NCI-H2081 (cell line): Measurements from ENCODE around the gene TOGARAM2.
"Not testable (repeated sequence)": the region's sequence is repeated elsewhere in the genome, so short reads cannot be mapped to it uniquely, and the experiment has no call there.

Experiments used
- DNase-seq, 2 experiments: peaks; one replicate each; lab custom pipeline; 2025; lab: John Stamatoyannopoulos, UW

The TOGARAM2 gene

DNA sequence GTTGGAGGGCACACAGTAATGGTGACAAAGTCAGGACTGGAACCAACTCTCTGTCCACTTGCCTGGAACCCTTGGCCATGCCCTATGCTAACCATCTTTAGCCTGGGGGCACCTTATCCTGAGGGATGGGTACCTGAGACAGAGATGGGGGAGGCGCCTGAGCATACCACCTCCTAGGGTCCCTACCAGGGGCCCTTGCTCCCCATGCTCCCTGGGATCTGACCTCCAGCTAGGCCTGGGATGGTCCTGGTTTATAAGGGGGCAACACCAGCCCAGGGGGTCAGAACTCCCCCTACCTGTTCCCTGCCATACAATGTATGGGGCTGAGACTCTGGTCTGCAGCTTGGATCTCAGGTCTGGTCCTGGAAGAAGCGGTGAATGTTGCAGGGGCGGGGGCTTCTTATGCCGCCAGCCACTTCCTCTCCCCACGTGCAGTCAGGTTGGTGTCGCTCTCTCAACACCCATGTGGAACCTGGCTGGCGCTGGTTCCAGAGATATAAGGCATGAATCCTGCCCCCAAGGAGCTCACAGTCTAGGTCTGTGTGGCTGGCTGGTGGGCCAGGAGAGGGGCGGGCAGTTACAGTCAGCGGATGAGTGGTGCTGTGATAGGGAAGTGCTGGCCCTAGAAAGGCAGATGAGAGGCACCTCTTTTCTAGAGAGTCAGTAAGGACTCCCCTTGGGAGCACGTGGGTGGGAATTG, 3.8 kb upstream of the TOGARAM2 start:
- DNase-seq: no peak

DNA sequence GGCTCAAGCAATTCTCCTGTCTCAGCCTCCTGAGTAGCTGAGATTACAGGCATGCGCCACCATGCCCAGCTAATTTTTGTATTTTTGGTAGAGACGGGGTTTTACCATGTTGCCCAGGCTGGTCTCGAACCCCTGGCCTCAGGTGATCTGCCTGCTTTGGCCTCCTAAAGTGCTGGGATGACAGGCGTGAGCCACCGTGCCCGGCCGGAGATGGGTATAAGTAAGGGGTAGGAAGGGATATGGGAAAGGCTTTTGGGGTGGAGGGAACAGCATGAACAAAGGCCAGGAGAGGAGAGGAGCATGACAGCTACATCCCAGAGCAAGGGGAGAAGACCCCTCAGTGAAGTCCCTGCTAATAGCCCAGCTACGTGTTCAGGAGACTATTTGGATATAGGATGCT, 3.1 kb upstream of the TOGARAM2 start:
- not testable (repeated sequence) for DNase-seq

DNA sequence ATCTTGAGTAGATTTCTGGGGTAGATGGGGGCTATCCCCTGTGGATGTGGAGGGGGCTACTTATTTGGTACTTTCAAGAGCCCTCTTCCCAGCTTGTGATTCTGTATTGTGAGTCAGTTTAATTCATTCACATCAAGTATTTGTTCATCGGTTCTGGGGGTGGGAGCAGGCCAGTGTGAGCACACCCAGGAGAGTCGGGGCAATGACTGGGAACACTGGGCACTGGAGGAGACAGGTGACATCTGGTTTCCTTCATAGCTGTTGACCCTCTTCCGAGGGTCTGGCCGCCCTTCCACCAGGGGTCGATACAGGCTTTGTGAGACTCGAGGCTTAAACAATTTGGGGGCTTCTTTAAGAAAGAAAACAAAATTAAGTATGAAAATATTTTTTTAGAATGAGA, 2.5 kb upstream of the TOGARAM2 start:
- DNase-seq: no peak

DNA sequence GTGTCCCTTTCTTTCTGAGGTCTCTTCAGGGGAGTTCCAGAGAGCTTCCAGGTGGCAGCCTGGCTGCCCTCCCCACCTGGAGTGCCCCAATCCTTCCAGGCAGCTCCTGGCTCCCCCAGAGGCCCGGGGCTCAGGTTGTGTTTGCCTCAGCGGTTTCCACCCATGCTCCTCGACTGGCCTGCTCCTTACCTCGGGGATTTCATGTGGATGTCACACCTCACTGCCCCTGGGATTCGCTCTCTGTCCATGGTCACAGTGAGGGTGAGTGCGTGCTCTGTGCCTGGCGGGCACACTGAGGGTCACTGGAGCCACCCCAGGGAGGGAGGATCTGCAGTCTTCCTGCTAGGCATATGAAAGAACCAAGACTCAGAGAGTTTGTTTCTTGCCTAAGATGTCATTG, 2.1 kb upstream of the TOGARAM2 start:
- no peak for DNase-seq

DNA sequence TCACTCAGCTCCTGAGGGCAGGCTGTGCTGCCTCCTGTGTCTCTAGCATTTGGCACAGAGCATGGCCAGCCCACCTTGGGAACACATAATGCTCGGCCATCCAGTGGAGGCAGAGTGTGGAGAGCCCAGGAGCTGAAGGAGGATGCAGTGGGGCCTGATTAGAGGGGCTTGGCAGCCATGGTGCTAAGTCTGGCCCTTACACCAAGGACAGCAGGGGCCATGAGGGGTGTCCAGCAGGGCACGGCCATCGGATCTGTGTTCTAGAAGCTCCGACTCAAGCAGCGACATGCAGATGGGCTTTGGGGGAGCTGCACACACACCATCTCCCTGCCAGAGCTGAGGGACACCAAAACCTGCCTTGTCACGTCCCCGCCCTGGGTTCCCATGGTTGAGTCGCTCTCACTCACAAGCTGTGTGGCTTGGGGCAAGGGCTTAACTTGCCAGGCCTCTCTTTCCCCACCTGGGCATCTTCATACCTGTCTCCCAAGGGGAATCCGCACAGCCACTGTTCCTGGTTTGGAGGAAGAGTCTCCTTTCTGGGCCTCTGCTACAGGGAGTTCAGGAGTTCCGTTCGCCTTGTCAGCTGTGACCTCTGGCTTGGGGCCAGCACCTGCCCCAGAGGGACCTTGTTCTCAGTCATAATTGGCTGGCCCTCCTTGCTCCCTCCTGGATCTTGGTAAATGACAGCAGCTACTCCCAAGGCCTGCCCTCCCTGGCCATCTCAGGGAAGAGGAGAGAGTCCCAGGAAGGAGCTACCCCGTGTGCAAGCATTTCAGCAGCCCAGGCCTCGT, 1.3 kb upstream of the TOGARAM2 start:
- no peak for DNase-seq

DNA sequence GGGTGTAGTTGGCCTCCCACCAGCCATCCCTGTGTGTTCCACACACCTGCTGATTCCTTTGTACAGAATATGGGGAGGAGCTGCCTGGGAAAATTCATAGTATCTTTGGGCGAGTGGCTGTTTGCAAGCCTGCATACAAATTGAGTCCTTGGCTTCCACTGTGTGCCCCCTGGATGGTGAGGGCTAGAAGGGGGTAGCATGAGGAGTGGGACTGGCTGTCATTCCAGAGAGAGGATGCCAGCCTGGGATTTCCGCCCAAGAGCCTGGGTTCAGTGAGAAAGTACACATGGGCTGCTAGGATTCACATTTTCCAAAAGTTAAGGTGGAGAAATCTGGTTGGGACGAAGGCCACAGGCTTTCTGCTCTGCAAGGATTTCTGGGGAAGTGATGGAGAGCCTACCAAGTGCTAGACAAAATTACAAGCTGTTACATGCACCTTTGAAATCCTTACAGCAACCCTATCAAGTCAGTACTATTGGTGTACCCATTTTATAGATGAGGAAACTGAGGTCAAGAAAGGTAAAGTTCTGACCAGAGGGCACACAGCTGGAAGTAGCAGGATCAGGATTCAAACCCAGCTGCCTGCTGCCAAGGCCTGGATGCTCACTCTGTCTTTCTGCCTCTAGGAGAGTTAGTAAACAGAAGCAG, 606 bp upstream of the TOGARAM2 start:
- no peak for DNase-seq

DNA sequence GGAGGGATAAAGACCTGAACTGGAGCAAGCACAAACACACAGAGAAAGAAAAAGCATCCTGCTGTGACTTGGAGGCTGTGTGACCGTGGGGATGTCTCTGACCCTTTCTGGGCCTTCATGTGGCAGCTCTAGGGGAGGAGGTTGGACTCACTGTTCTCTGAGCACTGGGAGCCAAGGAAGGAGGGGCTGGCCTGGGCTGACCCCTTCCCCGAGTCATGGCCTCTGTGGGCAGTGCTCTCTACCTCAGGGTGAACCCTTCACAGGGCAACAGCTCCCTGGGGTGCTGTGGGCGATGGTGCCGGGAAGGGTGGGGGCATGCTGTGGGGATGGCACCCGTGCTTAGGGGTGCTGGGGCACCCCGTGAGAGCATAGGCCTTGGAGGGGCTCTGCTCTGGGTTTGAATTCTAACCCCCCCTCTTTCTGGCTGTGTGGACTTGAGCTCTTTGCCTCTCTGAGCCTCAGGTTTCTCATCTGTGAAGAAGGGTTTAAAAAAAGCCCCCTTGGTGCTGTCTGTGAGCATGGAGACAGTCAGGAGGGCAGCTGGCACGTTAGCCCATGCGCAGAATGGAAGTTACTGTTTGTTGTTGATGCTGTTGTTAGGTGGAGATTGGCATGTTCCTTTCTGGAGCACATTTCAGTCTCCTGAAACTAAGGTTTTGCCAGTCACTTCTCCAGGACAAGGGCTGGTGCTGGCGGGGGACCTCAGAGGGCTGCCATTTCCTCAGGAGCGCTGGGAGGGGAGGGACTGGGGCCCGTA, 700 bp downstream of the TOGARAM2 start:
- DNase-seq: no peak

DNA sequence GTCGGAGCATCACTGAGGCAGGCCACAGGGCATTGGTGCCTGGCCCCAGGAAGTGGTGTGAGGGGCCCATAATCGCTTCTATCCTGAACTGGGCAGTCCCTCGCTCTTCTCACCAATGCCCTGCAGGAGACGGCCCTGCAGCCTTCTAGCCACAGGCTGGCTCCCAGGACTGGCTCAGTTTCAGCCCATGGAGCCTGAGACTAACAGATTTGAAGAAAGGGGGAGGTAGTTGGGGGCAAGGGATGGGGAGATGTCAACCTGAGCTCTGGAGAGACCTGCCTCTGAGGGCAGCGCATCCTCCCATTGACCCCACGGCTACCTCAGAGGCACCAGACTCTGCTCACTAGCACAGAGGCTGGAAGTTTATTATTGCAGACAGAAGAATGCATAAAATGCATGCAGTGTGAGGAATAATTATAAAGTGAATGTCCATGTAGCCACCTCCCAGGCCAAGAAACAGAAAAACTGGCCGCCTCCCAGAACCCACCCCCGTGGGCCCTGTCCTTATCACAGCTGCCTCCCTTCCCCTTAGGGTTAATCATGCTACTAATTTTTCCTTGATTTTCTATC, 1.4 kb downstream of the TOGARAM2 start:
- no peak for DNase-seq

DNA sequence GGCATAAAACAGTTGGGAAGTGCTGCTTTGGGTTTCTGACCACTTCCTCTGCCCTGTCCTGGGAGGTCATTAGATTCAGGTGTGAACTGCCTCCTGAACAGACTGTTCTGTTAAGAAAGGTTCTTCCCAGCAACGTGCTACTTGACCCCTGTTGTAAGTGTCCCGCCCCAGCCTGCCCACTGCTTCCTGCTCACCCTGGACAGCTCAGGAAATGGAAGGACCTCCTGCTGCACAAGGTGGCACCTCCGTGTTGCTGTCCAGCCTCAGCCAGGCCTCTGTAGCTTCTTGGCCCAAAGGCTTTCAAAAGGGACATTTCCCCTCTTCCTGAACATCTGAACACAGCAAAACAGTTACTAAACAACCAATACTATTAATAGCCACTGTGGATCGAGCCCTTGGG, 5.3 kb downstream of the TOGARAM2 start:
- DNase-seq: no peak

DNA sequence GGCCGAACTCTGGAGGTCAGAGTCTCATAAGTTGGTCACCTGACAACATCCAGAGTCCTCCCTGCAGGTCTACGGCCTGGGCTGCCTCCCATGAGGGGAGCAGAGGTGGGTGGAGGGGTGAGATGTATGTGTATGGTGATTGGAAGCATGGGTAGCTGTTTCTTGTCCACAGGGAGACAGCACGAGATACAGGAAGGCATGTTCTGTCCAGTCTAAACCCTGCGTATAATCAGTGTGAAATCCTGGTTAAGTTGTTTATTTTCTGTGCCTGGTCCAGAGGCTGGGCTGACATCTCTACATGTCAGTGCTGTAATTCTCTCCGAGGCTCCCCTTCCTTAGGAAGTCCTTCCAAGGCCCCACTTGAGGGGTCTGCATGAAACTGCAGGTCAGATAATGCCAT, 8.9 kb downstream of the TOGARAM2 start:
- no peak for DNase-seq

DNA sequence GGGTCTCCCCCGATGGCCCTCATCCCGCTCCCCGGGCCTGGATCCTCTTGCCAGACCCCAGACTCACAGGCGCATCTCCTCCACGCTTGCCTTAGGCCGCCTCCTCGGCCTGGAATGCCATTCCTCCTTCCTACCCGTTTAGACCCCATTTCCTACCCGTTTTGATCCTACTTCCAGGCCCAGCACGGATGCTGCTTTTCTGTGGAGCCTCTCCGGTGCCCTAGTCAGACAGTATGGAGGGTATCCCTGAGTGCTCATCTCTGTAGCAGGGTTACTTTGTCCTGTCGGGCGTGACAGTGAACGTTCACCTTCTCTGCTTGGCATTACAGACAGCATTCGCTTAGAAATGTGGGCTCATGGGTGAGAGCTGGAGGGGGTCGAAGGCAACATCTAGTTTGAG, 9.3 kb downstream of the TOGARAM2 start:
- no peak for DNase-seq

DNA sequence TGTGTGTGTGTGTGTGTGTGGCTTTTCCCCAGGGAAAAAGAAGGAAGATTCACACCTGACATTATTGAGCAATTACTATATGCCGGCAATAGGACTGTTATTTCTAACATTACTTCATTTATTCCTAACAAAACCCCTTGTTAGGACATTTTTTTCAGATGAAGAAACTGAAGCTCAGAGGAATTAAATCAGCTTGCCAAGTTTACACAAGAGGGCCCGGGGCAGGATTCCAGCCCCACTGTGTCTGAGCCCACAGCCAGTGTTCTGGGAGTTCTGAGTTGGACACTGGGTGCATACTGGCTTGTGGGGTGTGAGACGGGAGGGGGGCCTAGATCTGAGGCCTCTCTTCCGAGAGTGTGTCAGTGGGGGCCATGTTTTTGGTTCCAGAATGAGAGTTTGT, 9.9 kb downstream of the TOGARAM2 start:
- DNase-seq: no peak

DNA sequence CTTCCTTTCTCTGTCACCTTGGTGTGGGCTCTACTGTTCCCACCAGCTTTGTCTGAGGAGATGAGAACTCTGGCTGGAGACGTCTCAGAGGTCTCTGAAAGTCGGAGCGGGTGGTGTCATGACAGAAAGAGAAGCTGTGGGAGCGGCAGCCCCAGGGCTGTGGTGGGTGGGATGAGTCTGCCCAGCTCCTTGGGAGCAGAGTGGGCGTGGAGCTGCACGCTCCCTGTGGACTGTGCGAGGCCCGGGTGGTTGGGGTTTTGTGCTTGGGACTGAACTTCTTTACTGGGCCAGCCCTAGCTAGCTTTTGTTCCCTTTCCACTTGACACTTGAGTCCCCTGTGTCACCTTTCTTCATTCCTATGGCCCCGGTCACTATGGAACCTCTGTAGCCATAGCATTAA, 10.4 kb downstream of the TOGARAM2 start:
- DNase-seq: no peak

DNA sequence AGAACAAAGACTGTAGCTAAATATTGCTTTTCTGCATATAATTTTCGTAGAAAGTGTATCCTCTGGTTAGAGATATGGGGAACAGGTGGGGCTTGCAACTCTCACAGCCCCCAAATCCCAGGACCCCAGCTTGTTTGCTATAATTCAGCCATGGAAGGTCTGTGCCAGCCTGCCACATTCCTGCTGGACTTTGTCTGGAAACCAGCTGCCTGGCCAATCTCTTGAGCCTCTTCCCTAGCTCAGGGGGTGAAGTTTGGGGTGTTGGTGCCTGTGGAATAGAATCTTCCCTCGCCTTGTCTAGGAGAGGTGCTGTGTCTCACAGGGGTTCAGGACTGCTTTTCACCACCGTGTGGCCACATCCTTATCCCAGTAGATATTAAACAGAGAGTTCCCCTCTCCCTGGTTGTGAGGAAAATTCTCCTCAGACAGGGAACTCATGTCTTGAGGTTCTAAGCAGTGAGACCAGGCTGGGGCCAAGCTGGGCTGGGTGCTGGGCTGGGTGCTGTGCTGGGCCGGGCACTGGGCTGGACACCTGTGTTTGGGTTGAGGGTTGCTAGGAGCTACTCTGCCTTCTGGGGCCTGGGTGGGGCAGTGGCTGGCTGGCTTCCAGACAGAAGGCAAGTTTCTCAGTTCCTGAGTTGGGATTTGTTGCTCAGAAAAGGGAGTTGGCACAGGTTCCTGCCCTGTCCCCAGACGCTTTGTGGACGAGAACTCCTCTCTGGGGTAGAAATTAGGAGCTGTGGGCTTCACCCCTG, 12.3 kb downstream of the TOGARAM2 start:
- peak in 1 of 2 experiments; percentile 24 for DNase-seq

DNA sequence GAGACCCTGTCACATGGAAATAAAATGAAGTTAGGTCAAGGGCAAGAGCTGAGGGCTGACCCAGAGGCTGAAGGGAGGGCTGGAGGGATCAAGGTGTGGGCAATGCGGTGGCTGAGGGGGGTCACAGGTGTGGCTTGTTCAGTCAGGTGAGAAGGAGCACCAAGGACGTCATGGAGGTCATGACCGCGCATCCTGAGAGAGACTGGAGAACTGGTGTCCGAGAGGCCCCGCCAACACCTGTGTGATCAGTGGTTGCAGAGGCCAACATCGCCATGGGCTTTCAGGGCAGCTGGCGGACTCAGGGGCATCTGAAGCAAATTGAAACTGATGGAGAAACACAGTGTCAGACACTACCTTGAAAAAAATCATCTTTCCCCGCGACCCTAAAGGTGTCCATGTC, 13.0 kb downstream of the TOGARAM2 start:
- no peak for DNase-seq

DNA sequence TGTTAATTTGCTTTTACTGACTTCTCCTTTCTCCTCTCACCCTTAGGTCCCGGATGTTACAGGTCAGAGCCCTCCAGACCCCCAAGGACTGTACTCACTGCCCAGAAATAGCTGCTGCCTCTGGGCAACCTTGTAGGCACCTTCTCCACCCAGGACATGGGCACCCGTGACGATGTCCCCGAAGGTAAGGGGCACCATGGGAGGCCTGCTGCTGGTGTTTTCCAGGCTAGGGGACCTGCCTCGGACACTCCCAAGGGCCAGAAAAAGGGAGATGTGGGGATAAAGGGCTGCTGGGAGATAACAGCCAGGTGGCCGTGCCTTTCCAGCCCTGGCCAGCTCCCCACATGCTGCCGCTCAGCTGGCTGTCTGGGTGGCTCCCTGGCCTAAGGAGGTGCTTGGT, 13.6 kb downstream of the TOGARAM2 start:
- no peak for DNase-seq

DNA sequence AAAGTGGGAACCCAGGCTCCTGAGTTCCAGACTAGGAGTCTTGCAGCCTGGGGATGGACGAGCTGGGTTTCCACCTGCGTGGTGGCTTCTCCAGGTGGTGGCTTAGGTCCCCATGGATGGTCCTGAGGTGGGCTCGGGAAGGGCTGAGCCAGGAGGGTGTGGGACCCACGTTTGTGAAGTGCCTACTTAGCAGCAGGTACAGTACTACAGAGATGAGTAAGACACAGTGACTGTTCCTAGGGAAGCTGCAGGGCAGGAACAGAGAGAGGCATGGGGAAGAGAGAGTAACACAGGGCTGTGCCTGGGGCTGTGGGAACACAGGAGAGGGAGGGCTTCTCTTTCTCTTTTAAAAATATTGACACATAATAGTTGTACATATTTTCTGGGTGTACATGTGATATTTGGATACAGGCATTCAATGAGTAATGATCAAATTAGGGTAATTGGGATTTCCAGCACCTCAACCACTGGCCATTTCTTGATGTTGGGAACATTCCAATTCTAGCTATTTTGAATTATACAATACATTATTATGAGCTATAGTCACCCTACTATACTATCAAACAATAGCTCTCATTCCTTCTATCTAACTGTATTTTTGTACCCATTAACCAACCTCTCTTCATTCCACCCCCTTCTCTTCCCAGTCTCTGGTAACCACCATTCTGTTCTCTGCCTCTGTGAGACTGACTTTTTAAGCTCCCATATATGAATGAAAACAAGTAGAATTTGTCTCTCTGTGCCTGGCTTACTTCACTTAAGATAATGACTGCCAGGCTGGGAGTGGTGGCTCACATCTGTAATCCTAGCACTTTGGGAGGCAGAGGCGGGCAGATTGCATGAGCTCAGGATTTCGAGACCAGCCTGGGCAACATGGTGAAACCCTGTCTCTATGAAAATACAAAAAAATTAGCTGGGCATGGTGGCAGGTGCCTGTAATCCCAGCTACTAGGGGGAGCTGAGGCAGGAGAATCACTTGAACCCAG, 15.0 kb downstream of the TOGARAM2 start:
- no peak for DNase-seq

DNA sequence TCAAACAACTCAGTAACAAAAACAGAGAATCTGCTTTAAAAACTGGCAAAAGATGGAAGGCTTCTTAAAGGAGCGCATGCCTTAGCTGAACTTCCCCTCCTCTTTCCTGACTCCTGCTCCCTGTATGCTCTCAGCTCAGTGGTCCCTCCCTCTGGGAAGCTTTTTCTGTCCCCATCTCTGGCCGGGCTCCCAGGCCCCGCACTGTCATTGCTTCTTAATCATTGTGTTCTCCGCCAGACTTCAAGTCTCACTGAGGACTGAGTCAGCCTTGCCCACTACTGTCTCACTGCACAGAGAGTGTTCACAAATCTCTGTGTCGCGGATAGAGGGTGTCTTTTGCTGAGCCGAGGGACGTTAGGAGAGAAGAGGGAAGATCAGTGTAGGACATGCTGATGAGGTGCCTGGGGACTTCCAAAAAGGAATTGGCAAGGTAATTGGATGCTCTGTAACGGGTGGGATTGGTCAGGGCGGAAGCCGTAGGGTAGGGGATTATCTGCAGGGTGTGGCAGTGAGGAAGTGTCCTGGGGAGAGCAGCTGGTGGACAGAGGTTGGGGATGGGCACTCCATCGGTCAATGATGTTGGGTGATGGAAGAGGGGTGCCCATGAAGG, 16.2 kb downstream of the TOGARAM2 start:
- no peak for DNase-seq

DNA sequence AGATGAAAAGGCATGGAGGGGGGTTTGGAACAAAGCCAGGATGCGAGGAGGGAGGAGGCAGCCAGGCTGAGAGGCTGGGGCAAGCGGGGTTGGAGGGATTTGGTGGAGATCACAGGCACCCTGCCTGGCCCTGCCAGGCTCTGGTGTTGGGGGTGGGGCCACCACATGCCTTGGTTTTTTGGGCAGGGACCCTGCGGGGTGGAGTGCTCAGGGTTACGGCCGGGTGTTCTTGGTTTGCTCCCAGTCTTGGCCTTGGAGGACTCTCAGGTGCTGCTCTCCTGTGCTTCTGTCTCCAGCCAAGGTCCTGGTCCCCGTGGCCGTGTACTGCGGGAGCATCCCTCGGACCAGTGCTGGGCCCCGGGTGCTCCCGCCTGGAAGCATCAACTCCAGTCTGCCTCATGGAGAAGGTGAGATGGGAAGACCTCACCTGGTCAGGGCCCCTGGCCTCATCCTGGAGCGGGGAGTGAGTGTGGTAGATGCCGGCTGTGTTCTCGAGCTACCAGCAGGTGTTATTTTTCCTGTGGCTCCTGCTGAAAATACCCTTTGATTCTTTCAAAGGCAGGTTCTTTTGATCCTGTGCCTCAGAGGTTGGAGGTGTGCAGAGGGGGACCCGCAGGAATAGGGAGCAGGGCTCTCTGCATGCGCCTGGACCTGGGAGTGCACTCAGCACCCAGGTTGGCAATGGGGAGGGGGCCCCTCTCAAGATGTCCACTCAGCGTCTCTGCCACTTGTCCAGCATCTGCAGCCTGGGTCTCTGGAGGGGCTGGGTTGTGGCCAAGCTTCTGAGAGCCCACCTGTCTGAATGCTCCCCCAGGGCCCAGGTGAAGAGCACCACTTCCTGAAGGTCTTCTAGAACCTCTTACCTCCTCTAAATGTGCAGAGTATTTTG, 17.0 kb downstream of the TOGARAM2 start:
- no peak for DNase-seq
